ENCODE results near the gene PARM1.

- TF ChIP-seq, protein P1, sequence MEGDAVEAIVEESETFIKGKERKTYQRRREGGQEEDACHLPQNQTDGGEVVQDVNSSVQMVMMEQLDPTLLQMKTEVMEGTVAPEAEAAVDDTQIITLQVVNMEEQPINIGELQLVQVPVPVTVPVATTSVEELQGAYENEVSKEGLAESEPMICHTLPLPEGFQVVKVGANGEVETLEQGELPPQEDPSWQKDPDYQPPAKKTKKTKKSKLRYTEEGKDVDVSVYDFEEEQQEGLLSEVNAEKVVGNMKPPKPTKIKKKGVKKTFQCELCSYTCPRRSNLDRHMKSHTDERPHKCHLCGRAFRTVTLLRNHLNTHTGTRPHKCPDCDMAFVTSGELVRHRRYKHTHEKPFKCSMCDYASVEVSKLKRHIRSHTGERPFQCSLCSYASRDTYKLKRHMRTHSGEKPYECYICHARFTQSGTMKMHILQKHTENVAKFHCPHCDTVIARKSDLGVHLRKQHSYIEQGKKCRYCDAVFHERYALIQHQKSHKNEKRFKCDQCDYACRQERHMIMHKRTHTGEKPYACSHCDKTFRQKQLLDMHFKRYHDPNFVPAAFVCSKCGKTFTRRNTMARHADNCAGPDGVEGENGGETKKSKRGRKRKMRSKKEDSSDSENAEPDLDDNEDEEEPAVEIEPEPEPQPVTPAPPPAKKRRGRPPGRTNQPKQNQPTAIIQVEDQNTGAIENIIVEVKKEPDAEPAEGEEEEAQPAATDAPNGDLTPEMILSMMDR (conservative IDR thresholded peaks at IDR 0.05 in 1 of 2, IDR thresholded peaks at IDR 0.05 in 1 of 2; ENCODE audit: low read depth in 1 of 2, low read length in 2 of 2) = no peak
- no peak for TF ChIP-seq EZH2 (IDR thresholded peaks at IDR 0.05; ENCODE audit: low read length, missing control alignments)
Observed at GRCh38 chr4:75025431-75025830, 92.5 kb downstream of the PARM1 start.
